DND-41 (cell line): ENCODE data around the gene C21orf91.

Experiments
- EZH2 ChIP-seq: IDR thresholded peaks from 3 replicates; pipeline ENCODE4 v1.6.1; 2012; ENCODE audit warnings: borderline replicate concordance, low read depth, mild to moderate bottlenecking, moderate library complexity, low read length, inconsistent platforms; ENCODE audit not compliant: severe bottlenecking
- TF ChIP-seq, protein P1 (sequence below): IDR thresholded peaks from 2 replicates; pipeline ENCODE4 v1.5.1; 2012; ENCODE audit warnings: borderline replicate concordance, low read length, moderate library complexity, mild to moderate bottlenecking; ENCODE audit not compliant: poor library complexity, severe bottlenecking; ENCODE audit errors: extremely low read depth

DNA sequence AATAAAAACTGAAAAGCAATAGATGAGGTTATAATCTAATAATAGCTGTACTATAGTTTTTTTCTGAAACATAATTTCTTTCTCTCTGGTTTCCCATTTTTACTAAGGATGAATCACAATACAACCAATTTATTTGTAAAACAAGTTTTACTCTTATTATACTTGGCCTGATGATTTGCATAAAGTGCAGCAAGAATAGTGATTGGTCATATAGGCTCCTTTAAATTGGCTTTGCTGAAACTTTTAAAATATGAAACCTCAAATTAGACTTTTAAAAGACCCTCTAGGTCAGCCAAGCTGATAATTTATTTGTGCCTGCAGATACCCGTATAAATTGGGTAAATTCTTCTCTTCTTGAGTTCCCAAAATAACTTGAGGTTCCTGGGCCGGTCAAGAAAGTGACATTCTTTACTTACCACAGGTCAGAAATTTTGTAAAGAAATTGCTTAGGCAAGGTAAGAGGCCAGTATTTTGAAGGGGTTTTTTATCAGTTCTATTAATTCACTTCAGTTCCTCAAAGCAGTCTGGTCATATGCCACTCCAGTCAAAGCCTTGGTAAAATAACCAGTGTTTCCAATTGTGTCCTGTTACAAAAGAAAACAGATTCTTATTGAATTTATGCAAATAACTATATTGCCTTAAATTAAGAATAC, 76.1 kb downstream of the C21orf91 start:
- TF ChIP-seq, protein P1, sequence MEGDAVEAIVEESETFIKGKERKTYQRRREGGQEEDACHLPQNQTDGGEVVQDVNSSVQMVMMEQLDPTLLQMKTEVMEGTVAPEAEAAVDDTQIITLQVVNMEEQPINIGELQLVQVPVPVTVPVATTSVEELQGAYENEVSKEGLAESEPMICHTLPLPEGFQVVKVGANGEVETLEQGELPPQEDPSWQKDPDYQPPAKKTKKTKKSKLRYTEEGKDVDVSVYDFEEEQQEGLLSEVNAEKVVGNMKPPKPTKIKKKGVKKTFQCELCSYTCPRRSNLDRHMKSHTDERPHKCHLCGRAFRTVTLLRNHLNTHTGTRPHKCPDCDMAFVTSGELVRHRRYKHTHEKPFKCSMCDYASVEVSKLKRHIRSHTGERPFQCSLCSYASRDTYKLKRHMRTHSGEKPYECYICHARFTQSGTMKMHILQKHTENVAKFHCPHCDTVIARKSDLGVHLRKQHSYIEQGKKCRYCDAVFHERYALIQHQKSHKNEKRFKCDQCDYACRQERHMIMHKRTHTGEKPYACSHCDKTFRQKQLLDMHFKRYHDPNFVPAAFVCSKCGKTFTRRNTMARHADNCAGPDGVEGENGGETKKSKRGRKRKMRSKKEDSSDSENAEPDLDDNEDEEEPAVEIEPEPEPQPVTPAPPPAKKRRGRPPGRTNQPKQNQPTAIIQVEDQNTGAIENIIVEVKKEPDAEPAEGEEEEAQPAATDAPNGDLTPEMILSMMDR, result no peak
- TF ChIP-seq EZH2, result no peak
